Thoracic aorta (tissue), 2 donors: ENCODE data around the gene RHOF. TPM values are rescaled to one million over a fixed set of nuclear protein-coding genes. Genes with fewer than 3 reads are reported as not detected.

Source experiments
- ATAC-seq: fragments of 150-250 bp; one replicate; pipeline ENCODE4 v1.8.0; 2017; ENCODE audit warnings: low read depth; ENCODE audit not compliant: insufficient number of reproducible peaks, low FRiP score
- DNase-seq: peaks from one replicate; pipeline ENCODE4 v3.0.0-alpha.2; 2020; ENCODE audit warnings: low spot score
- H3K27ac ChIP-seq, 2 donors: fragments of 200-600 bp; sonication (generic); 1 replicate in 1 of 2; 2 replicates in 1 of 2; pipeline ENCODE4 v1.5.1; 2016; ENCODE audit warnings: mild to moderate bottlenecking in 2 of 2, moderate library complexity in 2 of 2
- H3K27me3 ChIP-seq: fragments of 200-600 bp; sonication (generic); replicated peaks from 2 replicates; pipeline ENCODE4 v1.6.0; 2016; ENCODE audit warnings: mild to moderate bottlenecking; ENCODE audit not compliant: insufficient read depth
- H3K36me3 ChIP-seq: fragments of 200-600 bp; sonication (generic); one replicate; pipeline ENCODE4 v1.5.1; 2016
- H3K4me1 ChIP-seq, 2 donors: fragments of 200-600 bp; sonication (generic); 1 replicate in 1 of 2; 2 replicates in 1 of 2; pipeline versions ENCODE4 v1.5.1 to v1.6.0; 2016; ENCODE audit warnings: low read depth in 2 of 2, mild to moderate bottlenecking in 1 of 2; ENCODE audit not compliant: control insufficient read depth in 1 of 2
- H3K4me3 ChIP-seq: fragments of 200-600 bp; sonication (generic); 2 replicates; pipeline ENCODE4 v1.5.1; 2016; ENCODE audit warnings: mild to moderate bottlenecking
- H3K9me3 ChIP-seq: fragments of 200-600 bp; sonication (generic); 2 replicates; pipeline ENCODE4 v1.5.1; 2016
- CTCF ChIP-seq: fragments of 200-600 bp; sonication (generic); IDR thresholded peaks from one replicate; pipeline ENCODE4 v1.5.1; 2019; ENCODE audit warnings: antibody characterized with exemption
- total RNA-seq, 2 donors: library from RNA; depleted of rRNA; stranded (reverse); fragments of >200 nt; gene quantifications; one replicate each; pipeline versions ENCODE4 v1.1.0 to v1.2.3, GENCODE V29; 2016

RHOF gene
- total RNA-seq, 2 donors from 2014 or later: 12.0 to 30.2 TPM

GRCh38 chr12:121823727-121824115, 30.2 kb upstream of the RHOF start:
- TF ChIP-seq CTCF: no peak
- Histone ChIP-seq H3K9me3 (no peaks in the 10 kb centered on the region), H3K27ac (no peak overlapping the region), H3K4me1 (no peaks in the 10 kb centered on the region), H3K36me3 (peaks cover 67% of the 10 kb centered on the region), H3K4me3 (no peak overlapping the region), H3K27me3 (no peaks in the 10 kb centered on the region)
- DNase-seq (no peak), ATAC-seq (no peak)

GRCh38 chr12:121823101-121823726, 29.7 kb upstream of the RHOF start:
- H3K27me3 ChIP-seq: no peaks in the 10 kb centered on the region
- H3K4me3 ChIP-seq: no peak overlapping the region
- no peak for DNase-seq
- H3K9me3 ChIP-seq: no peaks in the 10 kb centered on the region
- H3K27ac ChIP-seq: no peak overlapping the region
- peaks cover 62% of the 10 kb centered on the region for H3K36me3 ChIP-seq
- H3K4me1 ChIP-seq: no peaks in the 10 kb centered on the region
- no peak for TF ChIP-seq CTCF
- no peak for ATAC-seq

GRCh38 chr12:121822393-121823100, 29.1 kb upstream of the RHOF start:
- ATAC-seq (no peak), DNase-seq (no peak)
- Histone ChIP-seq H3K36me3 (peaks cover 62% of the 10 kb centered on the region), H3K4me1 (no peaks in the 10 kb centered on the region), H3K9me3 (no peaks in the 10 kb centered on the region), H3K4me3 (no peak overlapping the region), H3K27me3 (no peaks in the 10 kb centered on the region), H3K27ac (no peak overlapping the region)
- TF ChIP-seq CTCF: no peak

GRCh38 chr12:121820056-121820455, 26.6 kb upstream of the RHOF start:
- H3K36me3 ChIP-seq: peaks cover 62% of the 10 kb centered on the region
- DNase-seq: no peak
- no peak for TF ChIP-seq CTCF
- H3K27me3 ChIP-seq: no peaks in the 10 kb centered on the region
- H3K9me3 ChIP-seq: no peaks in the 10 kb centered on the region
- no peak overlapping the region for H3K27ac ChIP-seq
- H3K4me3 ChIP-seq: no peak overlapping the region
- H3K4me1 ChIP-seq: no peaks in the 10 kb centered on the region
- no peak for ATAC-seq

GRCh38 chr12:121819212-121819949, 25.9 kb upstream of the RHOF start:
- Histone ChIP-seq H3K4me1 (no peaks in the 10 kb centered on the region), H3K27ac (no peak overlapping the region), H3K36me3 (peaks cover 68% of the 10 kb centered on the region), H3K27me3 (no peaks in the 10 kb centered on the region), H3K9me3 (no peaks in the 10 kb centered on the region), H3K4me3 (no peak overlapping the region)
- TF ChIP-seq CTCF: no peak
- no peak for DNase-seq
- no peak for ATAC-seq
